GM21447 (cell line): ENCODE measurements around the gene TBX18.

Experiments
- ATAC-seq: cut with Tn5 transposase; IDR thresholded peaks from one replicate; pipeline ENCODE4 v1.9.1; 2021; ENCODE audit not compliant: unreplicated experiment

TBX18 gene

DNA sequence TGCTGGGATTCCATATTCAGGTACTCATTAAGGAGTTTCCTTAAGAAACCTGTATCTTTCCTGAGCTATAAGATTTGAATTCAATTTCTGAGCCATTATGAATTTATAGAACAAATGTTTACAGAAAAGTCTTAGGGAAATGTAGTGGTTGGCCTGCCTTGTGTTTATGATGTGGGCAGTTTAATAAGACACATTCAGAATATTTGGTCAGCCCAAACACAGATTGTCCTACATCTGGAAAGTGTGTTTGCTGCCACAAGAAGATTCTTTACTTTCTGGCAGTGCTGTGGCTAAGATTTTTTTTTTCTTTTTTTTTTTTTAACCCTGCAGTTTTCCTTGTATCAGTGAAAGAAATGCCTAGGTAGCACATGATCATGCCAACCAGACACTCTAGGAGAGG is 15.2 kb downstream of the TBX18 start:
- ATAC-seq, result no peak

DNA sequence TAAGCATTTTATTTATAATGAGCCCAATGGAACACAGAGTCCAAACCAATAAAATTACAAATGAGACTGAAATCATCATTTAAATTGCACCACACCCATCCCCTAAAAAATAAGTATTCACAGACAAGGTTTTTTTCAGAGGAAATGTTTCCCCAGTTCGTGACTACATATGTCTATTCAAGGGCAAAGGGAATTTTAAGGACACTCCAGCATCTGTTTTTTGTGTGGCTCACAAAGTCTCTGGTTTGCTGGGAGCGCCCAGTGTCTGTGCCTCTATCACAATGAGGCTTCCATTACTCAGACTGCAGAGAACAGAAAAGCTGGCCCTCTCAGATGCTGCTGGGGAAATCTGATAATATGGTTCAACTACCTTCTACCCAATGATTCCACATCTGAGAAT is 16.0 kb downstream of the TBX18 start:
- no peak for ATAC-seq

- ATAC-seq, result no peak
Measured at GRCh38 chr6:84743616-84744015, 20.8 kb downstream of the TBX18 start.

DNA sequence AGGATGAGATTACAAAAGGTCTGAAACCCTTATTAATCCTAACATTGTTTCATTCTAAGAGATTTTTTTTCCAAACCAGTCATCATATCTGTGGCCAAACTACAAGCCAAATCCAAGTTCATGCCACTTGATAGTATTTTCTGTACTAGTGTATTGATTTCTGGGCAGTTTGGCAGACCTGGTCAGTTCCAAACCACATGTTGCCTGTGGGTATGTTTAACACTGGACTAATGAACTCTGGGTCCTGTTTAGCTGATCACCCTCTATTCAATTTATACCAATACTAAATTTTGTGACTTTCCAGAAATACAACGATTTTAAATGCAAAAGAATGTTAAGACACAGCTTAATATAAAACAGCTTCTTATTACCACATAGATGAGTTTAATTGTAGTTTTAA is 24.0 kb downstream of the TBX18 start:
- no peak for ATAC-seq

GRCh38 chr6:84739866-84740208 is 24.6 kb downstream of the TBX18 start:
- no peak for ATAC-seq

DNA sequence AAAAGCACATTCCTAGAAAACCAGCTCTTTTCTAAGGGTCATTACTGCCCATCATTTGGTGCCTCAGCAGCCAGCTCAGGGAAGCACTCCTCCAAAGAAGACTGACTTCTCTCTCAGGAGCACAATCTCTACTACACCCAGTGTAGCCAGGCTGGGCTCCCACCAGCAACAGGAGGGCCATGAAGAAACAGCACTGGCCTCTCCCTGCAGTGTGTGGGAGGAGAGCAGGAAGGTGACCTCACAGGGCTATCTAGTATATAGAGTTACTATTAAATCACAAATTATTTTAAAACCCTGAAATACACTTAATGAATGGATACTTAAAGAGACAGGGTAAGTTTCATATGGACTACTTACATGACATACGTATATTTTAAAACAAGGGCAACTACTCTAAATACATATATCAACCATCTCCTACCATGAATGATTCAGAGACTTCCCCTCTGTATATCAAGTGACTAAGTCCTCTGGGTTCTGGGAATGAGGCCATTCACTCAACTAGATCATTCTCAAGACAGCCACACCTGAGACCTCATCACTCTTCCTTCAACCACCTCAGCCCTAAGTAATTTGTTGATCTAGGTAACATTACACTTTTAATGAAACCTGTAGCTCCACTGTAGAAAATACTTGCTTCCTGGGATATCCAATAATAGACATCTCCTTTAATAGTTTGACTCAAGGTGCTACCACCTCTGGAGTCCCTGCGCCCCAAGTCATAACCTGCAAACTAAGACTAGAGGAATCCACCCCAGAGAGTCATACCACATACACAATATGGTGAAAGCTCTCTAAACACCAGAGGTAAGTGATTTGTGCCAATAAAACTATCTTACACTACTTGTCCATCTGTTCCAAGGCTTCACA is 25.2 kb downstream of the TBX18 start:
- no peak for ATAC-seq

- no peak for ATAC-seq
Measured at GRCh38 chr6:84733889-84734288, 30.5 kb downstream of the TBX18 start.

GRCh38 chr6:84731901-84732300 is 32.5 kb downstream of the TBX18 start:
- no peak for ATAC-seq

- ATAC-seq, result no peak
Measured at GRCh38 chr6:84731401-84731800, 33.0 kb downstream of the TBX18 start.

DNA sequence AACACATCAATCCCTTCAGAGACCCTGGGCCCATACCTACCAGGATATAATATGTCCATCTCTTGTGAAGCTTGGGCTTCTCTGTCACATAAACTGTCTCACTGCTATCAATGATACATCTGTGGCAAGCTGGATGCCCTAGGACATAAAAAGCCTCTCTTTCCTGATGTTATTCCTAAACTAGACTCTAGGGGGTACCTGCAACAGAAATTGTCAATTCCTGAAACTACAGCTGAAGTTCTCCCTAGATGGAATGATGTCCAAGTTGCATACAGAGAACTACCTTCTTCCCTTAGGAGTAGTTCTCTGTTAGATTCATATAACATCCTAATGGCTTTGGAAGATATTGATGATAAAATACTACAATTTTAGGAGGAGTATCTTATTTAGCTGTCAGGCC is 35.8 kb downstream of the TBX18 start:
- ATAC-seq, result no peak

- ATAC-seq, result no peak
Measured at GRCh38 chr6:84719152-84719551, 45.2 kb downstream of the TBX18 start.

GRCh38 chr6:84718038-84718955 is 46.1 kb downstream of the TBX18 start:
- ATAC-seq, result no peak

DNA sequence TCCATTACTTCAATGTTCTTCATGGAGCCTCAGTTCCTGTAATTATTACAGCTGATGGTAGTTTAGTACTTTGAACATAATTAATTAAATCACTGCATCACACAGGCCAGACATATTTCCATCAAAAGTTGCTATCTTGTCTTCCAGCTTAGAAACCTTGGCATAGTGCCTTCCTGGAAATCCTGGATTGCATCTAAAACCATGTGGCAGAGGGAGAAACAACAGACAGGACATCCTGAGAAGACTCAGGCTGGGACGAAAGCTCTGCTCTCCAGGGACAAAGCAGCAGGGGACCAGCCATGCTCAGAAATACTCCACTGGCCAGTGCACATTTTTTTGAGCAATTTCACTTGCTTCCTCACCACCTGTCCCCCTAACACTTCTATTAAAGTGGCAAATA is 55.3 kb downstream of the TBX18 start:
- no peak for ATAC-seq

- ATAC-seq, result no peak
Measured at GRCh38 chr6:84707171-84707570, 57.2 kb downstream of the TBX18 start.

- ATAC-seq, result no peak
Measured at GRCh38 chr6:84696166-84696565, 68.2 kb downstream of the TBX18 start.

DNA sequence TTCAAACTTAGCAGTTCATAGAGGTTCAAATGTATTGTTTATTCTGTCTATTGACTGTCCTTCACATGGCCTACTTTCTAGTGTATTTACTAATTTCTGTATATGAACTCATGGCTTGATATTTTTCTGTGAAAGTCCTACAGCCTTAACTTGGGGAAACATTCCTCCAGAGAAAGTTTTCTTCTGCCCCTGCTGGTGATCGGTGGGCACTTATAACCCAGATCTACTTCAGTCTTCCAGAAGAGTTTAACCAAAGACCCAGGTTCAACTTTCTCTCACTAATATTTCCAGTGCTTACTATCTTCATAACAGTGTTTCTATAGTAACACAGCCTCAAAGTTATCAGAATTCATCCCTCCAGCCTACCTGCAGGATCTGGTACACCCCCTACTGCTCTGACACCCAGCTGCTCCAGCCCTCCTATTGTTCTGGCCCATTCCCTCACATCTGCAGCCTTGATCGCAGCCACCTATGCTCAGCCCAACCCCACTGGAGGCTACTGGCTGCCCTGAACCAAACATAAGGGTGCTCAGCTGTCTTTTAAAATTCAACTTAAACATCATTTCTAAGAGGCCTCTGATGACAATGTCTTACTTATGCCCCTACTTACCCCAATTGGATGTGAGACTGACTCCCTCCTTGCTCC is 72.3 kb downstream of the TBX18 start:
- ATAC-seq, result no peak

- ATAC-seq, result no peak
Measured at GRCh38 chr6:84688141-84688873, 76.1 kb downstream of the TBX18 start.

- no peak for ATAC-seq
Measured at GRCh38 chr6:84687431-84687830, 77.0 kb downstream of the TBX18 start.

DNA sequence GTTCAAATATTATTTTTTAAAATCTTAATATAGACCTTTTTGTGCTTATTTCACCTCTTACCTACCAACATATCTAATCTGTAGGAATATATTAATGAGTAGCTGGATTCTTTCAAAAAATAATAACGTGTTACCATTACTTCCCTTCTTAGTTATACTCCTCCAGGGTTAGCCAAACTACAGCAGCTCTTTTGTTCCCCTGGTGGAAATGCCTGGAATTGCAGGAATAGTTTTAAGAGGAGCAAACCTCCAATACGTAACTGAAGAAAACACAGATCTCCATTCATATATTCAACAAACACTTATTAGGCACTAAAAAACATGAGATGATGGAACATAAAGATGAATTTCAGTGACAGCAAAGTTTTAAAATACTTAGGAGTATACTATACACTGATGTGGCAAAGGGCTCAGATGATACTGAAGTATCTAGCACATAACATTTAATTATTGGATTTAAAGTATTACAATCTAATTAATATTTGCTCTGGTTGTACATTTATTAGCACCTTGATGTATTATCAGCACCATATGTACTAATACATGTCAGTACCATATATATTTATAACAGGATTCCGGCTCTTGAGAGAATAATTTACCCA is 78.3 kb downstream of the TBX18 start:
- ATAC-seq, result no peak

- no peak for ATAC-seq
Measured at GRCh38 chr6:84681693-84682326, 82.6 kb downstream of the TBX18 start.
